GM19438 (cell line): ENCODE data around the gene NFKBIE.
"Not testable (repeated sequence)": the region's sequence is repeated elsewhere in the genome, so short reads cannot be mapped to it uniquely, and the experiment has no call there.

ENCODE experiments used
- ATAC-seq: cut with Tn5 transposase; IDR thresholded peaks from one replicate; pipeline ENCODE4 v1.9.1; 2021; ENCODE audit warnings: low read depth; ENCODE audit not compliant: unreplicated experiment

Gene NFKBIE

GRCh38 chr6:44247338-44248302, 17.7 kb downstream of the NFKBIE start:
- peak; percentile 30 for ATAC-seq

DNA sequence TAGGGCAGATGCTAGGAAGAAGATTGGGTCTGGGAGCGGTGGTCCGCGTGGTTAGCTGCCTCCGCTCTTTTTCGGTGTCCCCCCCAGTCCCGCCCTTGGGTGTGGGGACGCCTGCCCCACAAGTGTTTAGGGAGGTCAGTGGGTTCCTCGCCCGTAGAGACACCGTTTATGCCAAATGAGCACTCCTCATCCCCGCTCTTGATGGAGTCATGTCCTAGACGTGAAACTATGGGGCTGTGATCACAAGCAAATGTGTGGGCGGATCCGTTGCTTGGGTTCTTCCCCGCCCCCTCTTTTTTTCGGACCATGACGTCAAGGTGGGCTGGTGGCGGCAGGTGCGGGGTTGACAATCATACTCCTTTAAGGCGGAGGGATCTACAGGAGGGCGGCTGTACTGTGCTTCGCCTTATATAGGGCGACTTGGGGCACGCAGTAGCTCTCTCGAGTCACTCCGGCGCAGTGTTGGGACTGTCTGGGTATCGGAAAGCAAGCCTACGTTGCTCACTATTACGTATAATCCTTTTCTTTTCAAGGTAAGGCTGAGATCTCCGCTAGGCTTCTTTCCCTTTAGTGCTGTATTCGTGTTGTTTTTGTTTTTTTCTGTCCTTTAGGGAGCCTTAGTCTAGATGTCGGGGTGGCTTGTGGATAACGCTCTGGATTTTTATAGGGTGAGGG, 18.6 kb downstream of the NFKBIE start, which contains the start of gene HSP90AB1:
TSS of gene HSP90AB1 (plus strand) at position 439 of the 675 bp plus-strand sequence. CDS start 1,529 bp downstream, outside the sequence.
- peak; percentile 53 for ATAC-seq

- peak; percentile 56 for ATAC-seq
Observed at GRCh38 chr6:44245912-44246662, 19.3 kb downstream of the NFKBIE start.

- no peak for ATAC-seq
Observed at GRCh38 chr6:44245391-44245911, 19.9 kb downstream of the NFKBIE start.

- ATAC-seq: no peak
Observed at GRCh38 chr6:44243345-44243744, 22.0 kb downstream of the NFKBIE start.

GRCh38 chr6:44238687-44239350, 26.5 kb downstream of the NFKBIE start:
- no peak for ATAC-seq

- peak; percentile 83 for ATAC-seq
Observed at GRCh38 chr6:44237813-44238433, 27.4 kb downstream of the NFKBIE start.

- peak; percentile 61 for ATAC-seq
Observed at GRCh38 chr6:44237021-44237812, 28.1 kb downstream of the NFKBIE start.

DNA sequence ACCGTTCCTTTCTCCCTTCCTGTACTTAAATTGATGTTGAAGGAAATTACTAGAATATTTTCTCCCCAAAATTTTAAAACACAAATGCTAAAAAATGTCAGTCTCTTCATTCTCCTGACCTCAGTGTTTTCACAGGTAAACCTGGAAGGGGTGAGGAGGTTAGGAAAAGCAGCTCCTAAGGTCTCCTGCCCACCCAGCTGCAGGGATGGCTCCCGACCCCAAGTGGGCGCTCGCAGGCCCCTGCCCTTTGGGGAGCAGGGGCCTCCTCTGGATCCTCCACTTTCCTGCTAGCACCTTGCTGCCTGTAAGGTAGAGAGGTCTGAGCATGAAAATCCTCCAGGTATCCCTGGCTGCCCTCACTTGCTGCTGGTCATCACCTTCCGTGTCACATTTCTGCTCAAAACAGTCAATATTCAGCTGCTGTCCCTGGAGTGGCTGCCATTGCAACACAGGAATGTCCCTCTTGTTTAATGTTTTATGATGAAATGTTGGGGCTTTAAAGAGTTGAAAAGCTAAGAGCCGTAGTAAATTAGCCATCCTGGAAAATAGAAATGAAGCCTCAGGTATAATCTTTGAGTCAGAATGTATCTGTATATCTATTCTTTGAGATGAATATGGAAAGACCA, 29.3 kb downstream of the NFKBIE start:
- no peak for ATAC-seq

- ATAC-seq: no peak
Observed at GRCh38 chr6:44235269-44235668, 30.1 kb downstream of the NFKBIE start.

DNA sequence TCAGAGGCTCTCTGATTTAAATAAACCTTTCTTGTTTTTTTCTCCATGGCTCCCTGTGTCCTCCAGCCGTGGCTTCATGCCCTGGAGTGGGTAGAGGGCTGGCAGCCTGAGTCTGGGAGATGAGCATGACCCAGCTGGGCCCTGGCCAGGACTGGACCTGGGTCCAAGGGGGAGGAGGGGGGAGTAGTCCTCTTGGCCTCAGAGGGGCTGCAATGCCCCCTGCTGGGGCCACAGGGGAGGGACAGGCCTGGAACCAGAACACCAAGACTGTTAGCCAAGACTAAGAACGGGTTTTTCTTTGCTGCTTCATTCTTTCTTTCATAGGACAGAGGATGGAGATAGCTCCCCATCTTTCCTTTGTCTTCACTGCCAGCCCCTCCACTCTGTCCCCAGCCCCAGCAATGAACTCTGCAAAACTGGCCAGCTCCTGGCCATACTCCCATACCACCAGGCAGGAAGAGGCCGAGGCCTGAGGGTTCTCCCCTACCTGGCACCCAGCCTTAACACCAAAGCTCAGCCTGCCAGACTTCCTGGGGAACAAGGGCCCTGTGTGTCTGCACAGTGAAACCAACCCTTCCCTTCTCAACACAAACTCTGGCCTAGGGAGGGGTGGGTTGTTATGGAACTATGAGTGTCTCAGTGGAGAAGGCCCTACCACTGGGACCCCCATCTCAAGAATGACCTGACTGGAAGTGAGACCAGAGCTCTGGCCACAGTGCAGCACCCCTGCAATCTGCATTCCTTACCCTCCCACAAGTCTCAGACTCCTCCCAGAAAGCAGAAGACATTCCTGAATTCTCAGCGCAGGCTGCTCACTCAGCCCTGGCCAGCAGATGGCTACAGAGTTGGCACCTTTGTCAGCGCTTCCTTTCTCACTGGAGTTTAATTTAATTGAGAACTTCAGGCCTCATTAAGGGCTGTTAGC, 31.0 kb downstream of the NFKBIE start:
- ATAC-seq: no peak

DNA sequence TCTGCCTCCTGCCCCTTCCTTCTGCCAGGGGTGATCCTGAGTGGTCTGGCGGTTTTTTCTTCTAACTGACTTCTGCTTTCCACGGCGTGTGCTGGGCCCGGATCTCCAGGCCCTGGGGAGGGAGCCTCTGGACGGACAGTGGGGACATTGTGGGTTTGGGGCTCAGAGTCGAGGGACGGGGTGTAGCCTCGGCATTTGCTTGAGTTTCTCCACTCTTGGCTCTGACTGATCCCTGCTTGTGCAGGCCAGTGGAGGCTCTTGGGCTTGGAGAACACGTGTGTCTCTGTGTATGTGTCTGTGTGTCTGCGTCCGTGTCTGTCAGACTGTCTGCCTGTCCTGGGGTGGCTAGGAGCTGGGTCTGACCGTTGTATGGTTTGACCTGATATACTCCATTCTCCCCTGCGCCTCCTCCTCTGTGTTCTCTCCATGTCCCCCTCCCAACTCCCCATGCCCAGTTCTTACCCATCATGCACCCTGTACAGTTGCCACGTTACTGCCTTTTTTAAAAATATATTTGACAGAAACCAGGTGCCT, 31.7 kb downstream of the NFKBIE start:
- ATAC-seq: no peak

GRCh38 chr6:44232676-44233566, 32.4 kb downstream of the NFKBIE start:
- ATAC-seq: no peak

DNA sequence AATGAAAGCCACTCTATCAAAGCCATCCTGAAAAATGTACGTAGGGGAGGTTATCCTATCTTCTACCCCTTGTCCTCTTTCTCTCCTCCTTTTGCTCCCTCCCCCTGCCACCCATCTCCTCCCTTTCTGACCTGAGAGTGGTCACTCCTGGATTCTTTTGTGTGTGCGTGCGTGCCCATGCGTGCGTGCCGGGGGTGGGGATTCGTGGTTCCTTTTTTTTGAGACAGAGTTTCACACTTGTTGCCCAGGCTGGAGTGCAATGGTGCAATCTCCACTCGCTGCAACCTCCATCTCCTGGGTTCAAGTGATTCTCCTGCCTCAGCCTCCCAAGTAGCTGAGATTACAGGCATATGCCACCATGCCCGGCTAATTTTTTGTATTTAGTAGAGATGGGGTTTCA, 33.9 kb downstream of the NFKBIE start:
- not testable (repeated sequence) for ATAC-seq

DNA sequence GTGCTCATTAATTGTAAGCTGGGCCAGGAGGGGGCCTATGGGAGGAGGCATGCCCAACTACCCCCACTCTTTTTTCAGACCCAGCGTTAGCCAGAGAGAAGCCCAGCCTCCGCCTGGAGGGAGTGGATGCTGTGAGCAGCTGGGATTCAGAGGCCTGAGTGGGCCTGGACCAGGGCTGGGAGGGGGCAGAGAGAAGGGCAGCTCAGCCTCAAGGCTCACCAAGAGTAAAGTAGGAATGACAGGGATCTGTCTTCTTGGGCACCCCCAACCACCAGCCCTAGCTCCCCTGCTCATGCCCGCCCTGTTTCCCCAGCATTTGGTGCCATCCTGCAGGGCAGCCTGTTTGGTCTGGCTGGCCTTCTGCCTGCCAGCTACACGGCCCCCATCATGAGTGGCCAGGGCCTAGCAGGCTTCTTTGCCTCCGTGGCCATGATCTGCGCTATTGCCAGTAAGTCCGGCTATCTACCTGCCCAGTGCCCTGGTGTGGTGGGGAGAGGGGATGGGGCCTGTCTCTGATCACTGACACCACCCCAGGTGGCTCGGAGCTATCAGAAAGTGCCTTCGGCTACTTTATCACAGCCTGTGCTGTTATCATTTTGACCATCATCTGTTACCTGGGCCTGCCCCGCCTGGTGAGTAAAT, 35.2 kb downstream of the NFKBIE start:
- no peak for ATAC-seq
